HepG2 (cell line): Measurements from ENCODE around the gene DOCK2. TPM values are rescaled to one million over a fixed set of nuclear protein-coding genes. Genes with fewer than 3 reads are reported as not detected.

Experiments
- ATAC-seq: fragments of 200-7000 bp; cut with Tn5 transposase; 3 replicates; pipeline ENCODE4 v1.9.1; 2020; ENCODE audit warnings: mild to moderate bottlenecking, moderate library complexity
- BruUV-seq: library from RNA; stranded (reverse); fragments of 400-500 nt; replicated peaks from 2 replicates; lab custom pipeline; 2021; lab: Mats Ljungman, UMichigan
- CTCF ChIA-PET: fragments of 300-600 bp; formaldehyde crosslinking; extraction: SDS; loops from one replicate; lab custom pipeline; 2021; ENCODE audit warnings: low total read pairs, inconsistent platforms, low intra/inter-chr PET ratio; lab: Yijun Ruan, JAX
- POLR2A ChIA-PET: fragments of 350-600 bp; sonication (Branson Sonifier 250); formaldehyde crosslinking; loops from one replicate; lab custom pipeline; 2020; ENCODE audit warnings: antibody characterized with exemption, inconsistent platforms; lab: Yijun Ruan, JAX
- DNase-seq: peaks from one replicate; pipeline ENCODE4 v3.0.0-alpha.2; 2015; ENCODE audit warnings: low spot score
- FAIRE-seq: peaks from 3 replicates; lab custom pipeline; 2011; peaks lifted over from hg19 to GRCh38; lab: Jason Lieb, UNC
- H2AFZ ChIP-seq: one replicate; pipeline ENCODE4 v1.6.1; 2011; ENCODE audit warnings: low read length, inconsistent platforms
- H3K27ac ChIP-seq: fragments of 300-600 bp; 3 replicates; pipeline ENCODE4 v1.8.0; 2011; ENCODE audit warnings: mixed run types, mild to moderate bottlenecking, mixed read lengths, low read length, inconsistent platforms; ENCODE audit not compliant: insufficient read depth; ENCODE audit errors: extremely low read length
- H3K27me3 ChIP-seq, 2 experiments: fragments of 200-600 bp in 1 of 2; 2 replicates in 1 of 2; 3 replicates in 1 of 2; pipeline versions ENCODE4 v1.6.0 to v1.8.0; 2011; ENCODE audit warnings: low read length in 2 of 2, mild to moderate bottlenecking in 2 of 2, moderate library complexity in 2 of 2, inconsistent platforms in 1 of 2; ENCODE audit not compliant: insufficient read depth in 2 of 2, control insufficient read depth in 1 of 2
- H3K36me3 ChIP-seq, 2 experiments: fragments of 200-600 bp in 1 of 2; replicated peaks in 1 of 2; 2 replicates in 1 of 2; 3 replicates in 1 of 2; pipeline versions ENCODE4 v1.5.1 to v1.8.0; 2011; ENCODE audit warnings: low read length in 2 of 2, inconsistent platforms in 1 of 2; ENCODE audit not compliant: insufficient read depth in 2 of 2, control insufficient read depth in 1 of 2
- H3K4me1 ChIP-seq: 2 replicates; pipeline ENCODE4 v1.5.1; 2012; ENCODE audit warnings: low read length, inconsistent platforms; ENCODE audit not compliant: insufficient read depth
- H3K4me2 ChIP-seq: 2 replicates; pipeline ENCODE4 v1.6.0; 2011; ENCODE audit warnings: low read depth, low read length, inconsistent platforms
- H3K4me3 ChIP-seq, 3 experiments: fragments of 200-600 bp in 1 of 3; sonication (generic), shearing (Covaris generic) in 1 of 3; replicated peaks in 1 of 3; 2 replicates each; pipeline ENCODE4 v1.5.1; 2011 to 2016; ENCODE audit warnings: low read length in 3 of 3, inconsistent platforms in 2 of 3, low read depth in 2 of 3, mild to moderate bottlenecking in 2 of 3, control low read depth in 1 of 3, mixed read lengths in 1 of 3; ENCODE audit not compliant: insufficient read depth in 1 of 3
- H3K79me2 ChIP-seq: one replicate; pipeline ENCODE4 v1.6.1; 2011; ENCODE audit warnings: low read length, inconsistent platforms; ENCODE audit not compliant: insufficient read depth
- H3K9ac ChIP-seq: 2 replicates; pipeline ENCODE4 v1.6.0; 2011; ENCODE audit warnings: mild to moderate bottlenecking, low read depth, low read length, inconsistent platforms; ENCODE audit not compliant: insufficient read depth
- H3K9me3 ChIP-seq: 2 replicates; pipeline ENCODE4 v1.5.1; 2012; ENCODE audit warnings: mild to moderate bottlenecking, low read length
- H4K20me1 ChIP-seq: 2 replicates; pipeline ENCODE4 v1.6.0; 2011; ENCODE audit warnings: inconsistent platforms, mild to moderate bottlenecking, low read length, moderate library complexity; ENCODE audit not compliant: insufficient read depth
- CC2D1A ChIP-seq: sonication (generic); formaldehyde crosslinking; IDR thresholded peaks from 2 replicates; pipeline ENCODE4 v1.8.1; 2023; ENCODE audit warnings: mild to moderate bottlenecking, missing genetic modification reagents
- PPARG ChIP-seq: conservative IDR thresholded peaks from 2 replicates; pipeline ENCODE4 v1.6.1; 2016; ENCODE audit warnings: missing biosample characterization, missing genetic modification reagents
- SALL1 ChIP-seq: sonication (generic); formaldehyde crosslinking; IDR thresholded peaks from 2 replicates; pipeline ENCODE4 v1.8.0; 2022; ENCODE audit warnings: mild to moderate bottlenecking, missing genetic modification reagents
- ZNF292 ChIP-seq: sonication (generic); formaldehyde crosslinking; IDR thresholded peaks from 2 replicates; pipeline ENCODE4 v1.8.1; 2022; ENCODE audit warnings: mild to moderate bottlenecking, low read depth, missing genetic modification reagents, borderline replicate concordance
- ZNF768 ChIP-seq: sonication (generic); formaldehyde crosslinking; IDR thresholded peaks from 2 replicates; pipeline ENCODE4 v1.4.0; 2020; ENCODE audit warnings: missing genetic modification reagents
- ZNF878 ChIP-seq: sonication (generic); formaldehyde crosslinking; IDR thresholded peaks from 2 replicates; pipeline ENCODE4 v1.8.1; 2023; ENCODE audit warnings: mild to moderate bottlenecking, missing genetic modification reagents, moderate library complexity
- WGBS: methylation state at CpG from one replicate; pipeline ENCODE4 v1.1.6; 2017; ENCODE audit warnings: low lambda C conversion rate; 5-methylcytosine and 5-hydroxymethylcytosine counted together
- in situ Hi-C: cut with HindIII; loops from 2 replicates; pipeline ENCODE4 v1.10.0; 2017; ENCODE audit warnings: low pct_unique_long_range_greater_than_20kb; ENCODE audit not compliant: extremely low pct_ligation_motif_present
- intact Hi-C: fragments of 100-400 bp; cut with micrococcal nuclease; formaldehyde crosslinking; loops from one replicate; pipeline ENCODE4 v1.10.0; 2022; ENCODE audit not compliant: unreplicated experiment
- polyA plus RNA-seq, 8 experiments: library from polyadenylated mRNA; depleted of rRNA in 3 of 8; stranded (reverse) in 7 of 8; unstranded in 1 of 8; fragments of >200 nt; fragmentation: Illumina TruSeq in 4 of 8; extraction: Trizol in 4 of 8; gene quantifications; 2 replicates each; pipeline versions ENCODE4 v1.2.1 to v1.2.3, GENCODE V29; 2011 to 2016; ENCODE audit warnings: low read depth in 4 of 8, missing spikeins in 1 of 8, mixed read lengths in 1 of 8; ENCODE audit not compliant: insufficient read depth in 1 of 8
- total RNA-seq, 5 experiments: library from RNA; depleted of rRNA; stranded (reverse); fragments of >200 nt; fragmentation: Illumina TruSeq; extraction: Trizol; gene quantifications; 2 replicates each; pipeline ENCODE4 v1.2.3, GENCODE V29; 2016; ENCODE audit warnings: low read depth in 1 of 5
- TF ChIP-seq, protein P1 (sequence below): sonication (generic); formaldehyde crosslinking; IDR thresholded peaks from 2 replicates; pipeline ENCODE4 v1.4.0; 2020; ENCODE audit warnings: missing genetic modification reagents
- TF ChIP-seq, protein P2 (sequence below): sonication (generic); formaldehyde crosslinking; IDR thresholded peaks from one replicate; pipeline ENCODE4 v1.5.1; 2020; ENCODE audit warnings: mild to moderate bottlenecking, missing genetic modification reagents; ENCODE audit errors: not compliant biosample characterization
- TF ChIP-seq, protein P3 (sequence below): sonication (generic); formaldehyde crosslinking; IDR thresholded peaks from 2 replicates; pipeline ENCODE4 v1.4.0; 2020; ENCODE audit warnings: missing genetic modification reagents

DOCK2 gene
- total and polyA plus RNA-seq, 2 of the 13 experiments (the other 11 are each of a cell fraction or from before 2014, with no cell fraction given), result not detected

DNA sequence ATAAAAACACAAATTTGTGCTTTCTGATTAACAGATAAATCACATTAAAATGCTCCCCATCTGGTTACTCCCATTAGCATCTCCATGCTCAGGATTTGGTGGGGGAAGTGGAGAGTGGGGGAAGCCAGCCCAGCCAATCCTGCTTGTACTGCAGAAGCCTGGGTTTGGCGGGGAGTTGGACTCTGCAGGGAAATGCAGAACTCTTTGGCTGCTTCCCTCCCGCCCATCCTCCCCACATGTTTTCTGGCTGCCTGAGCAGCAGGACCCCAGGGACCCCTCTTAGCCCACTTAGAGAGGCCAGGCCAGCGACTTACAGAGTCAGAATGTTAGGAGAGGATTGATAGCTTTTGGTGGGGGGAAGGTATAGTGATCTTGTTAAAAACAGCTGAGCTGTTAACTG, 409.2 kb downstream of the DOCK2 start:
- no peaks in the 10 kb centered on the region for H3K36me3 ChIP-seq
- TF ChIP-seq ZNF878 (CRISPR knock-in tag) (no peak), PPARG (CRISPR knock-in tag) (no peak), ZNF768 (no peak), CC2D1A (CRISPR knock-in tag) (no peak), ZNF292 (CRISPR knock-in tag) (no peak), SALL1 (CRISPR knock-in tag) (no peak)
- TF ChIP-seq, protein P1, sequence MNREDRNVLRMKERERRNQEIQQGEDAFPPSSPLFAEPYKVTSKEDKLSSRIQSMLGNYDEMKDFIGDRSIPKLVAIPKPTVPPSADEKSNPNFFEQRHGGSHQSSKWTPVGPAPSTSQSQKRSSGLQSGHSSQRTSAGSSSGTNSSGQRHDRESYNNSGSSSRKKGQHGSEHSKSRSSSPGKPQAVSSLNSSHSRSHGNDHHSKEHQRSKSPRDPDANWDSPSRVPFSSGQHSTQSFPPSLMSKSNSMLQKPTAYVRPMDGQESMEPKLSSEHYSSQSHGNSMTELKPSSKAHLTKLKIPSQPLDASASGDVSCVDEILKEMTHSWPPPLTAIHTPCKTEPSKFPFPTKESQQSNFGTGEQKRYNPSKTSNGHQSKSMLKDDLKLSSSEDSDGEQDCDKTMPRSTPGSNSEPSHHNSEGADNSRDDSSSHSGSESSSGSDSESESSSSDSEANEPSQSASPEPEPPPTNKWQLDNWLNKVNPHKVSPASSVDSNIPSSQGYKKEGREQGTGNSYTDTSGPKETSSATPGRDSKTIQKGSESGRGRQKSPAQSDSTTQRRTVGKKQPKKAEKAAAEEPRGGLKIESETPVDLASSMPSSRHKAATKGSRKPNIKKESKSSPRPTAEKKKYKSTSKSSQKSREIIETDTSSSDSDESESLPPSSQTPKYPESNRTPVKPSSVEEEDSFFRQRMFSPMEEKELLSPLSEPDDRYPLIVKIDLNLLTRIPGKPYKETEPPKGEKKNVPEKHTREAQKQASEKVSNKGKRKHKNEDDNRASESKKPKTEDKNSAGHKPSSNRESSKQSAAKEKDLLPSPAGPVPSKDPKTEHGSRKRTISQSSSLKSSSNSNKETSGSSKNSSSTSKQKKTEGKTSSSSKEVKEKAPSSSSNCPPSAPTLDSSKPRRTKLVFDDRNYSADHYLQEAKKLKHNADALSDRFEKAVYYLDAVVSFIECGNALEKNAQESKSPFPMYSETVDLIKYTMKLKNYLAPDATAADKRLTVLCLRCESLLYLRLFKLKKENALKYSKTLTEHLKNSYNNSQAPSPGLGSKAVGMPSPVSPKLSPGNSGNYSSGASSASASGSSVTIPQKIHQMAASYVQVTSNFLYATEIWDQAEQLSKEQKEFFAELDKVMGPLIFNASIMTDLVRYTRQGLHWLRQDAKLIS, result no peak
- TF ChIP-seq, protein P2, sequence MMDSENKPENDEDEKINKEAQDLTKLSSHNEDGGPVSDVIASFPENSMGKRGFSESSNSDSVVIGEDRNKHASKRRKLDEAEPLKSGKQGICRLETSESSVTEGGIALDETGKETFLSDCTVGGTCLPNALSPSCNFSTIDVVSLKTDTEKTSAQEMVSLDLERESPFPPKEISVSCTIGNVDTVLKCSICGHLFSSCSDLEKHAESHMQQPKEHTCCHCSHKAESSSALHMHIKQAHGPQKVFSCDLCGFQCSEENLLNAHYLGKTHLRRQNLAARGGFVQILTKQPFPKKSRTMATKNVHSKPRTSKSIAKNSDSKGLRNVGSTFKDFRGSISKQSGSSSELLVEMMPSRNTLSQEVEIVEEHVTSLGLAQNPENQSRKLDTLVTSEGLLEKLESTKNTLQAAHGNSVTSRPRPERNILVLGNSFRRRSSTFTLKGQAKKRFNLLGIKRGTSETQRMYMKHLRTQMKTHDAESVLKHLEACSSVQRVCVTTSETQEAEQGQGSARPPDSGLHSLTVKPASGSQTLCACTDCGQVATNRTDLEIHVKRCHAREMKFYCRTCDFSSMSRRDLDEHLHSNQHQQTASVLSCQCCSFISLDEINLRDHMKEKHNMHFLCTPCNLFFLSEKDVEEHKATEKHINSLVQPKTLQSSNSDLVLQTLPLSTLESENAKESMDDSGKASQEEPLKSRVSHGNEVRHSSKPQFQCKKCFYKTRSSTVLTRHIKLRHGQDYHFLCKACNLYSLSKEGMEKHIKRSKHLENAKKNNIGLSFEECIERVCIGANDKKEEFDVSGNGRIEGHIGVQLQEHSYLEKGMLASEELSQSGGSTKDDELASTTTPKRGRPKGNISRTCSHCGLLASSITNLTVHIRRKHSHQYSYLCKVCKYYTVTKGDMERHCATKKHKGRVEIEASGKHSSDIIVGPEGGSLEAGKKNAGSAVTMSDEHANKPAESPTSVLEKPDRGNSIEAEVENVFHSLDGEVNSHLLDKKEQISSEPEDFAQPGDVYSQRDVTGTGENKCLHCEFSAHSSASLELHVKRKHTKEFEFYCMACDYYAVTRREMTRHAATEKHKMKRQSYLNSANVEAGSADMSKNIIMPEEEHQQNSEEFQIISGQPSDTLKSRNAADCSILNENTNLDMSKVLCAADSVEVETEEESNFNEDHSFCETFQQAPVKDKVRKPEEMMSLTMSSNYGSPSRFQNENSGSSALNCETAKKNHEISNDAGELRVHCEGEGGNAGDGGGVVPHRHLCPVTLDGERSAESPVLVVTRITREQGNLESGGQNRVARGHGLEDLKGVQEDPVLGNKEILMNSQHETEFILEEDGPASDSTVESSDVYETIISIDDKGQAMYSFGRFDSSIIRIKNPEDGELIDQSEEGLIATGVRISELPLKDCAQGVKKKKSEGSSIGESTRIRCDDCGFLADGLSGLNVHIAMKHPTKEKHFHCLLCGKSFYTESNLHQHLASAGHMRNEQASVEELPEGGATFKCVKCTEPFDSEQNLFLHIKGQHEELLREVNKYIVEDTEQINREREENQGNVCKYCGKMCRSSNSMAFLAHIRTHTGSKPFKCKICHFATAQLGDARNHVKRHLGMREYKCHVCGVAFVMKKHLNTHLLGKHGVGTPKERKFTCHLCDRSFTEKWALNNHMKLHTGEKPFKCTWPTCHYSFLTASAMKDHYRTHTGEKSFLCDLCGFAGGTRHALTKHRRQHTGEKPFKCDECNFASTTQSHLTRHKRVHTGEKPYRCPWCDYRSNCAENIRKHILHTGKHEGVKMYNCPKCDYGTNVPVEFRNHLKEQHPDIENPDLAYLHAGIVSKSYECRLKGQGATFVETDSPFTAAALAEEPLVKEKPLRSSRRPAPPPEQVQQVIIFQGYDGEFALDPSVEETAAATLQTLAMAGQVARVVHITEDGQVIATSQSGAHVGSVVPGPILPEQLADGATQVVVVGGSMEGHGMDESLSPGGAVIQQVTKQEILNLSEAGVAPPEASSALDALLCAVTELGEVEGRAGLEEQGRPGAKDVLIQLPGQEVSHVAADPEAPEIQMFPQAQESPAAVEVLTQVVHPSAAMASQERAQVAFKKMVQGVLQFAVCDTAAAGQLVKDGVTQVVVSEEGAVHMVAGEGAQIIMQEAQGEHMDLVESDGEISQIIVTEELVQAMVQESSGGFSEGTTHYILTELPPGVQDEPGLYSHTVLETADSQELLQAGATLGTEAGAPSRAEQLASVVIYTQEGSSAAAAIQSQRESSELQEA, result no peak
- TF ChIP-seq, protein P3, sequence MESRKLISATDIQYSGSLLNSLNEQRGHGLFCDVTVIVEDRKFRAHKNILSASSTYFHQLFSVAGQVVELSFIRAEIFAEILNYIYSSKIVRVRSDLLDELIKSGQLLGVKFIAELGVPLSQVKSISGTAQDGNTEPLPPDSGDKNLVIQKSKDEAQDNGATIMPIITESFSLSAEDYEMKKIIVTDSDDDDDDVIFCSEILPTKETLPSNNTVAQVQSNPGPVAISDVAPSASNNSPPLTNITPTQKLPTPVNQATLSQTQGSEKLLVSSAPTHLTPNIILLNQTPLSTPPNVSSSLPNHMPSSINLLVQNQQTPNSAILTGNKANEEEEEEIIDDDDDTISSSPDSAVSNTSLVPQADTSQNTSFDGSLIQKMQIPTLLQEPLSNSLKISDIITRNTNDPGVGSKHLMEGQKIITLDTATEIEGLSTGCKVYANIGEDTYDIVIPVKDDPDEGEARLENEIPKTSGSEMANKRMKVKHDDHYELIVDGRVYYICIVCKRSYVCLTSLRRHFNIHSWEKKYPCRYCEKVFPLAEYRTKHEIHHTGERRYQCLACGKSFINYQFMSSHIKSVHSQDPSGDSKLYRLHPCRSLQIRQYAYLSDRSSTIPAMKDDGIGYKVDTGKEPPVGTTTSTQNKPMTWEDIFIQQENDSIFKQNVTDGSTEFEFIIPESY (CRISPR knock-in tag), result no peak
- in situ Hi-C loops (no loop called here), intact Hi-C loops (no loop called here)
- no peak overlapping the region for H3K9ac ChIP-seq
- no peak overlapping the region for H3K4me2 ChIP-seq
- H3K27ac ChIP-seq, result no peak overlapping the region
- no peaks in the 10 kb centered on the region for H3K4me1 ChIP-seq
- no peak for ATAC-seq
- no peak overlapping the region for H2AFZ ChIP-seq
- no peak overlapping the region for H3K4me3 ChIP-seq
- DNase-seq, result no peak
- no TSS peak for BruUV-seq
- ChIA-PET CTCF (no interaction called here), POLR2A (no interaction called here)
- no peaks in the 10 kb centered on the region for H3K79me2 ChIP-seq
- WGBS, result 0% methylated on average over 2 of the region's 3 CpGs
- peaks cover 0 to 8% of the 10 kb centered on the region in 2 experiments; a peak in 2 of 5 replicates for H3K27me3 ChIP-seq
- H4K20me1 ChIP-seq, result 0 out of 2 replicates have a peak, but pooled peaks cover 2% of the 10 kb centered on the region
- no peaks in the 10 kb centered on the region for H3K9me3 ChIP-seq
- FAIRE-seq, result no peak
